ENCODE measurements around the gene LRFN3.

LRFN3 gene

GRCh38 chr19:35973487-35973886, 37.3 kb downstream of the LRFN3 start:
- no peak overlapping the region for H2AFZ ChIP-seq (ENCODE audit: low read length)
- H4K20me1 ChIP-seq (ENCODE audit: insufficient read depth, low read length, poor library complexity, severe bottlenecking) = no peaks in the 10 kb centered on the region
- H3K9me2 ChIP-seq (replicated peaks; ENCODE audit: low read depth, low read length) = no peaks in the 10 kb centered on the region
- no peaks in the 10 kb centered on the region for H3K79me2 ChIP-seq (ENCODE audit: insufficient read depth, low read length)
- no peak overlapping the region for H3K4me3 ChIP-seq (ENCODE audit: low read length, poor library complexity, severe bottlenecking)
- no peaks in the 10 kb centered on the region for H3K36me3 ChIP-seq (ENCODE audit: insufficient read depth, low read length)
- TF ChIP-seq EZH2phosphoT487 (IDR thresholded peaks at IDR 0.05; ENCODE audit: borderline replicate concordance) = no peak
- no peak for TF ChIP-seq CTCF (conservative IDR thresholded peaks at IDR 0.05; ENCODE audit: low read length)
- no peak overlapping the region for H3K9ac ChIP-seq (ENCODE audit: low read depth, low read length, poor library complexity, severe bottlenecking)
- no peaks in the 10 kb centered on the region for H3K4me1 ChIP-seq (ENCODE audit: insufficient read depth, low read length, poor library complexity, severe bottlenecking)
- H3F3A ChIP-seq (ENCODE audit: low read depth) = no peaks in the 10 kb centered on the region
- no peaks in the 10 kb centered on the region for H3K27me3 ChIP-seq (ENCODE audit: insufficient read depth, low read length, poor library complexity, severe bottlenecking)
- no peaks in the 10 kb centered on the region for H3K9me3 ChIP-seq (ENCODE audit: insufficient read depth, low read depth, low read length)
- H3K4me2 ChIP-seq (ENCODE audit: low read depth, low read length, poor library complexity, severe bottlenecking) = no peak overlapping the region

- H3K9me3 ChIP-seq (ENCODE audit: insufficient read depth, low read depth, low read length) = no peaks in the 10 kb centered on the region
- H3K4me1 ChIP-seq (ENCODE audit: insufficient read depth, low read length, poor library complexity, severe bottlenecking) = no peaks in the 10 kb centered on the region
- H2AFZ ChIP-seq (ENCODE audit: low read length) = no peak overlapping the region
- no peaks in the 10 kb centered on the region for H3F3A ChIP-seq (ENCODE audit: low read depth)
- H3K4me2 ChIP-seq (ENCODE audit: low read depth, low read length, poor library complexity, severe bottlenecking) = no peak overlapping the region
- no peaks in the 10 kb centered on the region for H3K79me2 ChIP-seq (ENCODE audit: insufficient read depth, low read length)
- no peak for TF ChIP-seq CTCF (conservative IDR thresholded peaks at IDR 0.05; ENCODE audit: low read length)
- no peak for TF ChIP-seq EZH2phosphoT487 (IDR thresholded peaks at IDR 0.05; ENCODE audit: borderline replicate concordance)
- H3K36me3 ChIP-seq (ENCODE audit: insufficient read depth, low read length) = no peaks in the 10 kb centered on the region
- H3K9ac ChIP-seq (ENCODE audit: low read depth, low read length, poor library complexity, severe bottlenecking) = no peak overlapping the region
- no peaks in the 10 kb centered on the region for H3K27me3 ChIP-seq (ENCODE audit: insufficient read depth, low read length, poor library complexity, severe bottlenecking)
- no peaks in the 10 kb centered on the region for H3K9me2 ChIP-seq (replicated peaks; ENCODE audit: low read depth, low read length)
- no peaks in the 10 kb centered on the region for H4K20me1 ChIP-seq (ENCODE audit: insufficient read depth, low read length, poor library complexity, severe bottlenecking)
- no peak overlapping the region for H3K4me3 ChIP-seq (ENCODE audit: low read length, poor library complexity, severe bottlenecking)
Observed at GRCh38 chr19:35975608-35976214, 39.5 kb downstream of the LRFN3 start.

GRCh38 chr19:35977446-35978222, 41.5 kb downstream of the LRFN3 start:
- Histone ChIP-seq H3K79me2 (ENCODE audit: insufficient read depth, low read length) (no peaks in the 10 kb centered on the region), H3K27me3 (ENCODE audit: insufficient read depth, low read length, poor library complexity, severe bottlenecking) (no peaks in the 10 kb centered on the region), H3K4me1 (ENCODE audit: insufficient read depth, low read length, poor library complexity, severe bottlenecking) (no peaks in the 10 kb centered on the region), H3F3A (ENCODE audit: low read depth) (no peaks in the 10 kb centered on the region), H2AFZ (ENCODE audit: low read length) (no peak overlapping the region), H3K36me3 (ENCODE audit: insufficient read depth, low read length) (no peaks in the 10 kb centered on the region), H4K20me1 (ENCODE audit: insufficient read depth, low read length, poor library complexity, severe bottlenecking) (no peaks in the 10 kb centered on the region), H3K4me2 (ENCODE audit: low read depth, low read length, poor library complexity, severe bottlenecking) (no peak overlapping the region), H3K9me2 (replicated peaks; ENCODE audit: low read depth, low read length) (no peaks in the 10 kb centered on the region), H3K4me3 (ENCODE audit: low read length, poor library complexity, severe bottlenecking) (no peak overlapping the region), H3K9me3 (ENCODE audit: insufficient read depth, low read depth, low read length) (no peaks in the 10 kb centered on the region), H3K9ac (ENCODE audit: low read depth, low read length, poor library complexity, severe bottlenecking) (no peak overlapping the region)
- no peak for TF ChIP-seq EZH2phosphoT487 (IDR thresholded peaks at IDR 0.05; ENCODE audit: borderline replicate concordance)
- TF ChIP-seq CTCF (conservative IDR thresholded peaks at IDR 0.05; ENCODE audit: low read length) = peak; percentile 71
